Fibroblast of the aortic adventitia (primary cell): Measurements from ENCODE around the gene WDR48. TPM values are rescaled to one million over a fixed set of nuclear protein-coding genes. Genes with fewer than 3 reads are reported as not detected.

Experiments used
- DNase-seq: peaks from one replicate; pipeline ENCODE4 v3.0.0-alpha.2; 2010; ENCODE audit warnings: low read depth
- H3K4me3 ChIP-seq: 2 replicates; pipeline ENCODE4 v1.5.1; 2011; ENCODE audit warnings: low read depth, mild to moderate bottlenecking, control low read depth, low read length, moderate library complexity
- CTCF ChIP-seq: IDR thresholded peaks from 2 replicates; pipeline ENCODE4 v1.5.1; 2011; ENCODE audit warnings: mild to moderate bottlenecking, low read length, control low read depth, inconsistent platforms; ENCODE audit not compliant: insufficient read depth
- small RNA-seq: library from RNA; depleted of rRNA; stranded (forward); fragments of <200 nt; gene quantifications from one replicate; pipeline ENCODE3, GENCODE V24; 2012
- total RNA-seq: library from RNA; depleted of rRNA; stranded (reverse); fragments of >200 nt; gene quantifications from 2 replicates; pipeline ENCODE4 v1.2.3, GENCODE V29; 2012; ENCODE audit warnings: low replicate concordance

Gene WDR48
- total RNA-seq, 1 donor: 41.3 TPM

- DNase-seq: no peak
- TF ChIP-seq CTCF: no peak
- no peak overlapping the region for H3K4me3 ChIP-seq
These were observed 90.3 kb downstream of the WDR48 start for GRCh38 chr3:39142067-39142466.

- DNase-seq: no peak
- H3K4me3 ChIP-seq: no peak overlapping the region
- no peak for TF ChIP-seq CTCF
These were observed 91.5 kb downstream of the WDR48 start for GRCh38 chr3:39143051-39143885.

GRCh38 chr3:39144095-39144747 is 92.4 kb downstream of the WDR48 start:
- no peak for TF ChIP-seq CTCF
- DNase-seq: no peak
- no peak overlapping the region for H3K4me3 ChIP-seq

GRCh38 chr3:39144748-39145380 is 93.0 kb downstream of the WDR48 start:
- DNase-seq: no peak
- TF ChIP-seq CTCF: no peak
- H3K4me3 ChIP-seq: no peak overlapping the region

- no peak overlapping the region for H3K4me3 ChIP-seq
- no peak for DNase-seq
- no peak for TF ChIP-seq CTCF
These were observed 94.3 kb downstream of the WDR48 start for GRCh38 chr3:39146083-39146501.

Small RNAs within 50 kb of the gene (small RNA-seq; reads per million reads assigned to genes)
- gene RNU6-1227P: not detected

Other genes starting within 250 kb of the WDR48 start
- gene SCN10A, start 235.8 kb upstream of the WDR48 start, total RNA-seq: not detected in 2 replicates
- under 0.01 and 0.25 TPM in 2 replicates for gene SCN11A, start 72 bp upstream of the WDR48 start, total RNA-seq
- 24.0 and 29.7 TPM in 2 replicates for gene GORASP1, start 55.6 kb downstream of the WDR48 start, total RNA-seq
- 2.4 and 3.8 TPM in 2 replicates for gene TTC21A, start 55.7 kb downstream of the WDR48 start, total RNA-seq
- 1.9 and 6.4 TPM in 2 replicates for gene CSRNP1, start 101.6 kb downstream of the WDR48 start, total RNA-seq
- 0.09 TPM in 1 of 2 replicates, not detected in the other for gene XIRP1, start 140.6 kb downstream of the WDR48 start, total RNA-seq
- not detected in 2 replicates for gene CX3CR1, start 228.0 kb downstream of the WDR48 start, total RNA-seq